ENCODE measurements around the gene ANP32A.

Gene ANP32A

GRCh38 chr15:68792901-68793766, 27.6 kb downstream of the ANP32A start:
- TF ChIP-seq CTCF (conservative IDR thresholded peaks at IDR 0.05; ENCODE audit: low read depth, low read length) = no peak
- H3K4me3 ChIP-seq (ENCODE audit: low read depth, low read length) = no peak overlapping the region
- DNase-seq (ENCODE audit: low read depth) = no peak

DNA sequence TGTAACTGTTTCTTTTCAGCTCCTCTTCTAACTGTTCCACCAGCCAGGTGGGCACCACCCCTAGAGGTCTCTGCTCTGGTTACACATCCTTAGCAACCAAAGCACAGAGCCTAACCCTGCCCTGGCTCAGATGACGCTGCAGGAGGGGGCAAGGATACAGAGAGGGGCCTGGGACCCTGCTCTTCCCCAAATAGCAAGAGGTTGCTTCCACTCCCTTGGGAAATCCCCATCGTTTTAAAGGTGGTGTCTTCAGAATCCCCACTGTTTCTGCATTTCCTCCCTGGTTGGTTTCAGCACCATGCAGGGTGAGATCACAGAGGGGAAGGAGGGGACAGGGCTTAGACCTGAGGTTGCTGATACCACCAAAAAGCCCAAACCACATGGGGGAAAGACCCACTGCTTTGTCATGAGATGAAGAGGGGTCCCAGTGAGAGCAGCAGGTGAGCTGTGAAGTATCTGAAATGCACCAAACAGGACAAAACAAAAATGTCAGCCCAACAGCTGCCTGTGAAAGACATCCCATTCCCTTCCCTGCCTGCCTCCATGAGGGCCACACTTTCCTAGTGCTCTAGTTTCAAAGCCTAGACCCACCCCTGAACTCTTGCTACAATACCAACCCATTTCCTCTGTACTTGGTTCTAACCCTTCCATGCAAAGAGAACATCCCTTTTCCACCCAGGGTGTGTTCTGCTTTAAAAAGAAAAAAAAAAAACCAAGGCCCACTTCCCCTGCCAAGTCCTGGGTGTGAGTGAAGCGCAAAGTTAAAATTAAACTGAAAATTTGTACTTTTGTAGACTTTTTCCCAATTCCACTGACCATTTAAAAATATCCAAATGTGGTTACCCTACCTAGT, 29.0 kb downstream of the ANP32A start:
- no peak for DNase-seq (ENCODE audit: low read depth)
- no peak overlapping the region for H3K4me3 ChIP-seq (ENCODE audit: low read depth, low read length)
- TF ChIP-seq CTCF (conservative IDR thresholded peaks at IDR 0.05; ENCODE audit: low read depth, low read length) = no peak

- no peak overlapping the region for H3K4me3 ChIP-seq (ENCODE audit: low read depth, low read length)
Observed at GRCh38 chr15:68790910-68791309, 29.8 kb downstream of the ANP32A start.

DNA sequence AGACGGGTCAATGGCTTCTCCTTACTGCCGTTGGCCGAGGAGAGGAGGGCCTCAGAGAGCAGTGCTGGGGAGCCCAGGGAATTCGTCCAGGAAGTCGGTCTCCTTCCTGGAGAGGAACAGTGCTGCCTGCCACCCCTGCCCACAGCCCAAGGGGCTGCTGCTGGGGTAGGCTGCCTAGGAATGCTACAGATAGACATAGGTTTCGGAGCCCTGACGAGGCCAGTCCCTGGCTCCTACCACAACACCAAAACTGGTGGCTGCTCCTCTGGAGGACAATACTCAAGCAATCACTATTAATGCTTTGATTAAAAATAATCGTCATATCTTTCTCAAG, 30.5 kb downstream of the ANP32A start:
- no peak for DNase-seq (ENCODE audit: low read depth)
- no peak for TF ChIP-seq CTCF (conservative IDR thresholded peaks at IDR 0.05; ENCODE audit: low read depth, low read length)
- no peak overlapping the region for H3K4me3 ChIP-seq (ENCODE audit: low read depth, low read length)

More at GRCh38 chr15:68790910-68791309, 29.8 kb downstream of the ANP32A start:
- TF ChIP-seq CTCF (conservative IDR thresholded peaks at IDR 0.05; ENCODE audit: low read depth, low read length) = no peak
- no peak for DNase-seq (ENCODE audit: low read depth)

DNA sequence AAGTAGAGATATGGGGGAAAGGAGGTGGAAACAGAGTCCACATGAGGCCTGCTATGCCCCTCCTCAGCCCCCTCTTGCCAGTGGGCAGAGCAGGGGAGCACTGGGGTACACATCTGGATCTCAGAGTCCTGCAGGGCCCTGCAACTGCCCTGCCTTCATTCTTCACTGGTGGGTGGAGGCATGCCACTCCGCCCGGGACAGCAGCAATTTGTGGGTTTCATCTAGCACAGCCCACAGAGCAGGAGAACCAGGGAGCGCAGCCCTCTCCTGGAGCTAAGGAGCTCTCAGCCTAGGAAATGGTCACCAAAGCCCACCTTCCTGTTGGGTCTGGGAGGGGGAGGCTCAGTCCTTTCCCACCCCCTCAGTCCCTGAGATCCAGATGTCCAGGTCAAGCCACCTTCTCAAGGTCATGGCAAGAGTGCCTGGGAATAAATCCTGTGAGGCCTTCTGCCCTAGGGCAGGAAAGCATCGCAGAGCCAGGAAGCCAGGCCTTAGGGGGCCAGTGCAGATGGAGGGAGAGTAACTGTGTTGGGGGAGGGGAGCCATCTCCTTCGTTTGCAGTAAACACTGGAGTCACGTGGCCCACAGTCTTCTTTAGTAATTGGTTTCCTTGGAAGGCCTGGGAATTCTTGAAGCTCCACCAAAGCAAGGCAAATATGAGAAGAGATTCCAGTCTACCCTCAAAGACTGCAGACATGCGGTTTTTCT, 31.0 kb downstream of the ANP32A start:
- no peak for TF ChIP-seq CTCF (conservative IDR thresholded peaks at IDR 0.05; ENCODE audit: low read depth, low read length)
- peak; percentile 87 for DNase-seq (ENCODE audit: low read depth)
- no peak overlapping the region for H3K4me3 ChIP-seq (ENCODE audit: low read depth, low read length)

DNA sequence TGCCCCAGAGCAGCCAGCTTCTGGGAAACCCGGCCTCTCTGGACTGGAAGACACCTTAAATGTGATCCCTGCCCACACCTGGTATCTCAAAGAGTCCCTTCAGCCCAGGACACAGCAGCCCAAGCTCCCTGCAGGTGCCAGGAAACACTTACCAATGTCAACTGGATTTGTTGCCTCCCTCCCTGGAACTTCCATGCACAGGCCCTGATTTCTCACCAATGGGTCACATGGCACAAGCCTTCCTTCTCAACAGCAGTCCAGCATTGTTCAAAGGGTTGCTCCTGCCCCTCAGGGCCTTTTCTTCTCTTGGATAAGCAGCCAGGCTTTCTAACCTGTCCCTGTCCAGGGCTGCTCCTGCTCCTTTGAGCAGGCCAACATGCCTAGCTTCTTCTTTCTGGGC, 31.6 kb downstream of the ANP32A start:
- no peak for TF ChIP-seq CTCF (conservative IDR thresholded peaks at IDR 0.05; ENCODE audit: low read depth, low read length)

More for the DNA sequence above, 31.6 kb downstream of the ANP32A start:
- H3K4me3 ChIP-seq (ENCODE audit: low read depth, low read length) = no peak overlapping the region
- no peak for DNase-seq (ENCODE audit: low read depth)

Data from choroid plexus epithelial cell (primary cell).